Brain microvascular endothelial cell (primary cell): ENCODE measurements around the gene IQSEC3.

Experiments
- DNase-seq: peaks from one replicate; pipeline ENCODE4 v3.0.0-alpha.2; 2020
- H3K27ac ChIP-seq: fragments of 250-450 bp; sonication (Bioruptor Pico); 2 replicates; pipeline ENCODE4 v1.5.1; 2020; ENCODE audit warnings: mild to moderate bottlenecking, moderate library complexity
- H3K27me3 ChIP-seq: fragments of 250-450 bp; sonication (Bioruptor Pico); replicated peaks from 2 replicates; pipeline ENCODE4 v1.5.1; 2020; ENCODE audit warnings: mild to moderate bottlenecking
- H3K36me3 ChIP-seq: fragments of 250-450 bp; sonication (Bioruptor Pico); replicated peaks from 2 replicates; pipeline ENCODE4 v1.5.1; 2020; ENCODE audit warnings: mild to moderate bottlenecking
- H3K4me3 ChIP-seq: 2 replicates; pipeline ENCODE4 v1.5.1; 2011; ENCODE audit warnings: low read depth, mild to moderate bottlenecking, control low read depth, low read length, moderate library complexity
- in situ Hi-C: cut with HindIII; loops from 2 replicates; pipeline ENCODE4 v1.10.0; 2017; ENCODE audit warnings: low sequenced_read_pairs, low pct_ligation_motif_present
- TF ChIP-seq, protein P1 (sequence below): IDR thresholded peaks from 2 replicates; pipeline ENCODE4 v1.5.1; 2011; ENCODE audit warnings: low read depth, mild to moderate bottlenecking, moderate library complexity, low read length, control low read depth, inconsistent platforms; ENCODE audit errors: missing control alignments

The IQSEC3 gene

DNA sequence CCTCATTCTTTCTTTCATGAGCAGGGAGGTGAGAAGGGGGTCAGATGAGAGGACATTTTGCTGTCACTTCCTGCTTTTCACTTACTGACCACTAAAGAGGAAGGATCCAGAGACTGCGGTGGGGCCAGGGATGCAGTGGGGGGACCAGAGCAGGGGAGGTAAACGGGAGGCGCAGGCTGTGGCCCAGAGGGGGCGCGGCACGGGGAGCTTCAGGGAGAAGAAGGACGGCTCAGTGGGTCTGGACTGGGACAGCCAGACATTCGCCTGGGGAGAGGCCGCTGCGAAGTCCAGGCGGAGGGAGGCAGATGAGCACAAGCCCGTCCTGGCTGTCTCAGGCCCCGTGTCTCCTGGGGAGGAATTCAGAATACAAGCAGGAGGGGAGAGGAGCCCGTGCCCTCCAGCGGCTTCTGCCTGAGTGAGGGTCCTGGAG is 106.2 kb downstream of the IQSEC3 start:
- H3K36me3 ChIP-seq: no peaks in the 10 kb centered on the region
- H3K27ac ChIP-seq: no peak overlapping the region
- in situ Hi-C loops: no loop called here
- no peak for DNase-seq
- TF ChIP-seq, protein P1, sequence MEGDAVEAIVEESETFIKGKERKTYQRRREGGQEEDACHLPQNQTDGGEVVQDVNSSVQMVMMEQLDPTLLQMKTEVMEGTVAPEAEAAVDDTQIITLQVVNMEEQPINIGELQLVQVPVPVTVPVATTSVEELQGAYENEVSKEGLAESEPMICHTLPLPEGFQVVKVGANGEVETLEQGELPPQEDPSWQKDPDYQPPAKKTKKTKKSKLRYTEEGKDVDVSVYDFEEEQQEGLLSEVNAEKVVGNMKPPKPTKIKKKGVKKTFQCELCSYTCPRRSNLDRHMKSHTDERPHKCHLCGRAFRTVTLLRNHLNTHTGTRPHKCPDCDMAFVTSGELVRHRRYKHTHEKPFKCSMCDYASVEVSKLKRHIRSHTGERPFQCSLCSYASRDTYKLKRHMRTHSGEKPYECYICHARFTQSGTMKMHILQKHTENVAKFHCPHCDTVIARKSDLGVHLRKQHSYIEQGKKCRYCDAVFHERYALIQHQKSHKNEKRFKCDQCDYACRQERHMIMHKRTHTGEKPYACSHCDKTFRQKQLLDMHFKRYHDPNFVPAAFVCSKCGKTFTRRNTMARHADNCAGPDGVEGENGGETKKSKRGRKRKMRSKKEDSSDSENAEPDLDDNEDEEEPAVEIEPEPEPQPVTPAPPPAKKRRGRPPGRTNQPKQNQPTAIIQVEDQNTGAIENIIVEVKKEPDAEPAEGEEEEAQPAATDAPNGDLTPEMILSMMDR: no peak
- no peaks in the 10 kb centered on the region for H3K27me3 ChIP-seq
- H3K4me3 ChIP-seq: no peak overlapping the region

GRCh38 chr12:174124-174523 is 107.6 kb downstream of the IQSEC3 start:
- no peak for DNase-seq
- Histone ChIP-seq H3K36me3 (no peaks in the 10 kb centered on the region), H3K27me3 (no peaks in the 10 kb centered on the region), H3K27ac (no peak overlapping the region), H3K4me3 (no peak overlapping the region)
- in situ Hi-C loops: no loop called here
- TF ChIP-seq, protein P1: no peak

DNA sequence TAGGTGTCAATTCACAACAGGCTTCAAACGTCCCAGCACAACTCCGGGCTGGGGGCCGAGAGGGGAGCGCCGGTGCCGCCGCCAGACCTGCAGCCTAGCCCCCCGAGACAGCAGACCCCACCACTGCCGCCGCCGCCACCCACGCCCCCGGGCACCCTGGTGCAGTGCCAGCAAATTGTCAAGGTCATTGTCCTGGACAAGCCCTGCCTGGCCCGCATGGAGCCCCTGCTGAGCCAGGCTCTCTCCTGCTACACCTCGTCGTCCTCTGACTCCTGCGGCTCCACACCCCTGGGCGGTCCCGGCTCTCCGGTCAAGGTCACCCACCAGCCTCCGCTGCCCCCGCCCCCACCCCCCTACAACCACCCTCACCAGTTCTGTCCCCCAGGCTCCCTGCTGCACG is 108.0 kb downstream of the IQSEC3 start:
- Histone ChIP-seq H3K4me3 (no peak overlapping the region), H3K27me3 (no peaks in the 10 kb centered on the region), H3K27ac (no peak overlapping the region), H3K36me3 (no peaks in the 10 kb centered on the region)
- in situ Hi-C loops: no loop called here
- TF ChIP-seq, protein P1: no peak
- no peak for DNase-seq

DNA sequence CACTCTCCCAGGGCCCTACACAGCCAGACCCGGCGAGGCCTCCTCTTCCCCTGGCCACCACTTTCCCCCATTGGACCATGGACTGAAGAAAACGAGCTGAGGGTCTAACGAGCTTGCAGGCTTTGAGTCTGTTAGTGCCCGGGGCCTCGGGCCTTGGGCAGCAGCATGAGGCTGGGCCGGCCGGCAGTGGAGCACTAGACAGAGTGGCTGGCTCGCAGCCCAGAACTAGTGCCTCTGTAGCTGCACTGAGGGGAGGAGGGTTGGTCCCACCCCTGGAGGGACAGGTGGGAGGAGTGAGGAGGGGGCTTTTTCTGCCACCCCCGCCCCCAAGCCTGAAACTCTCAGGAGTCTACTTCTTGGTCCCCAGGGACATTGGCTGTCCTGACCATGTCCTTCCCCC is 108.7 kb downstream of the IQSEC3 start:
- TF ChIP-seq, protein P1: no peak
- H3K27me3 ChIP-seq: no peaks in the 10 kb centered on the region
- DNase-seq: no peak
- no peak overlapping the region for H3K27ac ChIP-seq
- no peak overlapping the region for H3K4me3 ChIP-seq
- H3K36me3 ChIP-seq: no peaks in the 10 kb centered on the region
- in situ Hi-C loops: no loop called here

GRCh38 chr12:175759-176158 is 109.2 kb downstream of the IQSEC3 start:
- in situ Hi-C loops: no loop called here
- no peak for DNase-seq
- Histone ChIP-seq H3K27ac (no peak overlapping the region), H3K27me3 (no peaks in the 10 kb centered on the region), H3K4me3 (no peak overlapping the region), H3K36me3 (no peaks in the 10 kb centered on the region)
- TF ChIP-seq, protein P1: no peak
